Measurements from ENCODE around the gene TMEM114.

DNA sequence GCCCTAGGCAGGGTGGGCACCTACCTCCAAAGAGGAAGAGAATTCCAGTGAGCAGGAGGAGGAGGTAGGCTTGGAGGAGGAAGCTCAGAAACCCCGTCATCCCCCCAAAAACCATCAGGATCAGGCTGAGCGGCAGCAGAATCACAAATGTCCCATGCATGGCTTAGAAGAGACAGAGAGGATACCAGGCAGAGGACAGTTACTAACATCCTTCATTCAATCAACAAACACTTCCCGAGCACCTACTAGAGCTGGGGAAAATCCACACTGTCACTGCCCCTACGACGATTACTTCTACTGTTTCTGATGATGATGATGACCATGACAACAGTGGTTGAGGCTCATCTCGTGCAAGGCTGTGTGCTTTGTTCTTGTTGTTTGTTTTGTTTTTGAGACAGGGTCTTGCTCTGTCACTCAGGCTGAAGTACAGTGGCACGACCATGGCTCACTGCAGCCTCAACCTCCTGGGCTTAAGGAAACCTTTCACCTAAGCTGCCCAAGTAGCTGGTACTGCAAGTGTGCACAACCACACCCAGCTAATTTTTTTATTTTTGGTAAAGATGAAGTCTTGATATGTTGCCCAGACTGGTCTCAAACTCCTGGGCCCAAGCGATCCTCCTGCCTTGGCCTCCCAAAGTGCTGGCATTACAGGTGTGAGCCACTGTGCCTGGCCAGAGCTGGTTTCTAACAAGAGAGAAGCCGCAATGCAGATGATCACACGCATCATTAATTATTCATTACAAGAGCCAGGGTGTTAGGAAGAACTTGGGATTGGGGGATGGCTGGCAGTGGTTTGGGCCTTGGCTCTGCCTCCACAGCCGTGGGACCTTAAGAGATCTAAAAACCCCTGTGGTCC is 18.0 kb downstream of the TMEM114 start:
- TF ChIP-seq SP1 (IDR thresholded peaks at IDR 0.05) (no peak), SUZ12 (IDR thresholded peaks at IDR 0.05) (no peak), NFRKB (IDR thresholded peaks at IDR 0.05) (no peak), L3MBTL2 (conservative IDR thresholded peaks at IDR 0.05) (no peak), CTBP1 (IDR thresholded peaks at IDR 0.05; ENCODE audit: borderline replicate concordance) (no peak), FOXM1 (IDR thresholded peaks at IDR 0.05; ENCODE audit: borderline replicate concordance) (no peak), BHLHE40 (IDR thresholded peaks at IDR 0.05; ENCODE audit: borderline replicate concordance) (no peak)
- TF ChIP-seq, protein P1, sequence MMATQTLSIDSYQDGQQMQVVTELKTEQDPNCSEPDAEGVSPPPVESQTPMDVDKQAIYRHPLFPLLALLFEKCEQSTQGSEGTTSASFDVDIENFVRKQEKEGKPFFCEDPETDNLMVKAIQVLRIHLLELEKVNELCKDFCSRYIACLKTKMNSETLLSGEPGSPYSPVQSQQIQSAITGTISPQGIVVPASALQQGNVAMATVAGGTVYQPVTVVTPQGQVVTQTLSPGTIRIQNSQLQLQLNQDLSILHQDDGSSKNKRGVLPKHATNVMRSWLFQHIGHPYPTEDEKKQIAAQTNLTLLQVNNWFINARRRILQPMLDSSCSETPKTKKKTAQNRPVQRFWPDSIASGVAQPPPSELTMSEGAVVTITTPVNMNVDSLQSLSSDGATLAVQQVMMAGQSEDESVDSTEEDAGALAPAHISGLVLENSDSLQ (IDR thresholded peaks at IDR 0.05) = no peak

All from HEK293T (cell line).